Measurements from ENCODE around the gene SPRYD3. TPM values are rescaled to one million over a fixed set of nuclear protein-coding genes. Genes with fewer than 3 reads are reported as not detected.
A peak's percentile ranks its signal among the peaks of the same experiment; 100 is the strongest.

Gene SPRYD3
- total and polyA plus RNA-seq, 4 donors, result 53.8 to 101 (median 66.2) TPM

- Histone ChIP-seq H3K4me1 (ENCODE audit: control insufficient read depth in 1 of 2, insufficient read depth in 2 of 2, low read length in 2 of 2) (no peaks in the 10 kb centered on the region), H3K9me3 (ENCODE audit: control insufficient read depth, low read length) (no peaks in the 10 kb centered on the region), H3K27me3 (ENCODE audit: control insufficient read depth in 1 of 2, insufficient read depth in 2 of 2, low read length in 1 of 2) (no peaks in the 10 kb centered on the region), H3K36me3 (ENCODE audit: control insufficient read depth in 1 of 2, insufficient read depth in 2 of 2, low read length in 1 of 2) (peaks cover 0 to 1% of the 10 kb centered on the region in 2 donors), H3K4me3 (ENCODE audit: low read length in 2 of 2) (no peak overlapping the region), H3K27ac (ENCODE audit: low read depth in 1 of 2, low read length in 2 of 2) (no peak overlapping the region)
- no peak for ATAC-seq (ENCODE audit: low FRiP score)
- WGBS, 2 donors, result 90 to 92% methylated on average over 7 of the region's 7 CpGs
- peak in 1 of 2 donors; percentile 39 for DNase-seq
- intact Hi-C loops (cut with DNase I), result no loop called here
Observed at GRCh38 chr12:53056901-53057300, 22.3 kb downstream of the SPRYD3 start.

- no peaks in the 10 kb centered on the region for H3K9me3 ChIP-seq (ENCODE audit: control insufficient read depth, low read length)
- peaks cover 0 to 1% of the 10 kb centered on the region in 2 donors for H3K36me3 ChIP-seq (ENCODE audit: control insufficient read depth in 1 of 2, insufficient read depth in 2 of 2, low read length in 1 of 2)
- peak in 1 of 2 donors; percentile 26 for DNase-seq
- 68 to 71% methylated on average over 5 of the region's 5 CpGs for WGBS, 2 donors
- H3K27me3 ChIP-seq (ENCODE audit: control insufficient read depth in 1 of 2, insufficient read depth in 2 of 2, low read length in 1 of 2), result no peaks in the 10 kb centered on the region
- intact Hi-C loops (cut with DNase I), result no loop called here
- no peak overlapping the region for H3K4me3 ChIP-seq (ENCODE audit: low read length in 2 of 2)
- H3K27ac ChIP-seq (ENCODE audit: low read depth in 1 of 2, low read length in 2 of 2), result no peak overlapping the region
- H3K4me1 ChIP-seq (ENCODE audit: control insufficient read depth in 1 of 2, insufficient read depth in 2 of 2, low read length in 2 of 2), result no peaks in the 10 kb centered on the region
- no peak for ATAC-seq (ENCODE audit: low FRiP score)
Observed at GRCh38 chr12:53056296-53056695, 22.9 kb downstream of the SPRYD3 start.

GRCh38 chr12:53055471-53056266 is 23.5 kb downstream of the SPRYD3 start:
- no peak overlapping the region for H3K27ac ChIP-seq (ENCODE audit: low read depth in 1 of 2, low read length in 2 of 2)
- H3K36me3 ChIP-seq (ENCODE audit: control insufficient read depth in 1 of 2, insufficient read depth in 2 of 2, low read length in 1 of 2), result peaks cover 0 to 1% of the 10 kb centered on the region in 2 donors
- DNase-seq (peak in 1 of 2 donors; percentile 69), ATAC-seq (ENCODE audit: low FRiP score) (no peak)
- no peaks in the 10 kb centered on the region for H3K27me3 ChIP-seq (ENCODE audit: control insufficient read depth in 1 of 2, insufficient read depth in 2 of 2, low read length in 1 of 2)
- H3K9me3 ChIP-seq (ENCODE audit: control insufficient read depth, low read length), result no peaks in the 10 kb centered on the region
- H3K4me3 ChIP-seq (ENCODE audit: low read length in 2 of 2), result no peak overlapping the region
- H3K4me1 ChIP-seq (ENCODE audit: control insufficient read depth in 1 of 2, insufficient read depth in 2 of 2, low read length in 2 of 2), result no peaks in the 10 kb centered on the region
- intact Hi-C loops (cut with DNase I), result no loop called here
- WGBS, 2 donors, result 83 to 84% methylated on average over 15 of the region's 15 CpGs

GRCh38 chr12:53054112-53054878 is 24.9 kb downstream of the SPRYD3 start:
- 1 to 2% methylated on average over 48 of the region's 48 CpGs for WGBS, 2 donors
- H3K4me1 ChIP-seq (ENCODE audit: control insufficient read depth in 1 of 2, insufficient read depth in 2 of 2, low read length in 2 of 2), result no peaks in the 10 kb centered on the region
- H3K27me3 ChIP-seq (ENCODE audit: control insufficient read depth in 1 of 2, insufficient read depth in 2 of 2, low read length in 1 of 2), result no peaks in the 10 kb centered on the region
- DNase-seq (peak; percentile 95 to 97), ATAC-seq (ENCODE audit: low FRiP score) (peak; percentile 86)
- intact Hi-C loops (cut with DNase I), result no loop called here
- H3K9me3 ChIP-seq (ENCODE audit: control insufficient read depth, low read length), result no peaks in the 10 kb centered on the region
- H3K4me3 ChIP-seq (ENCODE audit: low read length in 2 of 2), result peak overlapping the region; percentile 17 to 35
- H3K27ac ChIP-seq (ENCODE audit: low read depth in 1 of 2, low read length in 2 of 2), result peak overlapping the region in 1 of 2 donors; percentile 81
- H3K36me3 ChIP-seq (ENCODE audit: control insufficient read depth in 1 of 2, insufficient read depth in 2 of 2, low read length in 1 of 2), result peaks cover 0 to 1% of the 10 kb centered on the region in 2 donors

GRCh38 chr12:53053218-53054111 is 25.7 kb downstream of the SPRYD3 start:
- H3K27ac ChIP-seq (ENCODE audit: low read depth in 1 of 2, low read length in 2 of 2), result peak overlapping the region in 1 of 2 donors; percentile 81
- peaks cover 0 to under 1% of the 10 kb centered on the region in 2 donors for H3K36me3 ChIP-seq (ENCODE audit: control insufficient read depth in 1 of 2, insufficient read depth in 2 of 2, low read length in 1 of 2)
- 20 to 22% methylated on average over 16 of the region's 16 CpGs for WGBS, 2 donors
- no peaks in the 10 kb centered on the region for H3K9me3 ChIP-seq (ENCODE audit: control insufficient read depth, low read length)
- peak; percentile 3 for ATAC-seq (ENCODE audit: low FRiP score)
- no peaks in the 10 kb centered on the region for H3K4me1 ChIP-seq (ENCODE audit: control insufficient read depth in 1 of 2, insufficient read depth in 2 of 2, low read length in 2 of 2)
- peak; percentile 68 to 86 for DNase-seq
- H3K4me3 ChIP-seq (ENCODE audit: low read length in 2 of 2), result peak overlapping the region; percentile 17 to 35
- intact Hi-C loops (cut with DNase I), result no loop called here
- no peaks in the 10 kb centered on the region for H3K27me3 ChIP-seq (ENCODE audit: control insufficient read depth in 1 of 2, insufficient read depth in 2 of 2, low read length in 1 of 2)

GRCh38 chr12:53052419-53053217 is 26.6 kb downstream of the SPRYD3 start:
- ATAC-seq (ENCODE audit: low FRiP score), result peak; percentile 55
- Histone ChIP-seq H3K36me3 (ENCODE audit: control insufficient read depth in 1 of 2, insufficient read depth in 2 of 2, low read length in 1 of 2) (no peaks in the 10 kb centered on the region), H3K27ac (ENCODE audit: low read depth in 1 of 2, low read length in 2 of 2) (peak overlapping the region in 1 of 2 donors; percentile 97), H3K4me1 (ENCODE audit: control insufficient read depth in 1 of 2, insufficient read depth in 2 of 2, low read length in 2 of 2) (no peaks in the 10 kb centered on the region), H3K9me3 (ENCODE audit: control insufficient read depth, low read length) (no peaks in the 10 kb centered on the region), H3K27me3 (ENCODE audit: control insufficient read depth in 1 of 2, insufficient read depth in 2 of 2, low read length in 1 of 2) (no peaks in the 10 kb centered on the region), H3K4me3 (ENCODE audit: low read length in 2 of 2) (no peak overlapping the region)
- WGBS, 2 donors, result 21% methylated on average over 10 to 11 of the region's 11 CpGs
- peak; percentile 94 to 95 for DNase-seq
- intact Hi-C loops (cut with DNase I), result no loop called here

- 26 to 38% methylated on average over 7 of the region's 7 CpGs for WGBS, 2 donors
- Histone ChIP-seq H3K27ac (ENCODE audit: low read depth in 1 of 2, low read length in 2 of 2) (peak overlapping the region in 1 of 2 donors; percentile 97), H3K36me3 (ENCODE audit: control insufficient read depth in 1 of 2, insufficient read depth in 2 of 2, low read length in 1 of 2) (no peaks in the 10 kb centered on the region), H3K4me1 (ENCODE audit: control insufficient read depth in 1 of 2, insufficient read depth in 2 of 2, low read length in 2 of 2) (no peaks in the 10 kb centered on the region), H3K9me3 (ENCODE audit: control insufficient read depth, low read length) (no peaks in the 10 kb centered on the region), H3K27me3 (ENCODE audit: control insufficient read depth in 1 of 2, insufficient read depth in 2 of 2, low read length in 1 of 2) (no peaks in the 10 kb centered on the region), H3K4me3 (ENCODE audit: low read length in 2 of 2) (no peak overlapping the region)
- intact Hi-C loops (cut with DNase I), result no loop called here
- ATAC-seq (ENCODE audit: low FRiP score), result no peak
- DNase-seq, result peak in 1 of 2 donors; percentile 64
Observed at GRCh38 chr12:53051881-53052412, 27.2 kb downstream of the SPRYD3 start.

Measured in aorta (tissue), 5 donors.